ENCODE measurements around the gene NEDD4. TPM values are rescaled to one million over a fixed set of nuclear protein-coding genes. Genes with fewer than 3 reads are reported as not detected.

Gene NEDD4
- total RNA-seq, 1 experiment from 2014 or later, result 18.8 TPM

DNA sequence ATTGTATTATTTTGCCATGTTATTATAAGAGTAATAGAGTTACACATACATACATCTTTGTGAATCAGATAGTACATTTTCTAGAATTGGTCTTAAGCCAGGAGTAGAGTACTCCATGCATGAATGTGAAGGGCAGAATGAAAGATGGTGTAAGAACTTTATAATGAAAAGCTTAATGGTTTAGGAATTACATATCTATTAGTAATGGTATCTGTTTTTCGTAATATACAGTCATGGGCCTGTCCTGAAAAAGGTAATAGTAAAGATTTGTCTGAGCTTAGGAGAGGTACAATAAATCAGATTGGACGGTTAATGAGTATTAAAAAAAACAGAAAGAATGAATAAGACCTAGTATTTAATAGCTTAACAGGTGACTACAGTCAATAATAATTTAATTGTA lies 132.3 kb downstream of the NEDD4 start:
- in situ Hi-C loops (cut with HindIII; ENCODE audit: low pct_unique_long_range_greater_than_20kb, low sequenced_read_pairs), result no loop called here
- ATAC-seq, result no peak
- Histone ChIP-seq H3K4me1 (ENCODE audit: control insufficient read depth, insufficient read depth, low read length) (no peaks in the 10 kb centered on the region), H3K27me3 (ENCODE audit: control insufficient read depth, insufficient read depth, low read length) (no peaks in the 10 kb centered on the region), H3K4me3 (ENCODE audit: low read depth in 2 of 2, low read length in 2 of 2) (no peak overlapping the region), H3K27ac (ENCODE audit: low read length) (no peak overlapping the region), H3K9me3 (ENCODE audit: control insufficient read depth, insufficient read depth, low read depth, low read length) (no peaks in the 10 kb centered on the region), H3K36me3 (ENCODE audit: control insufficient read depth, insufficient read depth, low read length) (no peaks in the 10 kb centered on the region)
- no TSS peak for BruUV-seq (replicated peaks)
- intact Hi-C loops (cut with micrococcal nuclease; ENCODE audit: unreplicated experiment), result no loop called here
- POLR2A ChIA-PET, result no interaction called here
- no peak for DNase-seq (ENCODE audit: low read depth, low spot score)
- CTCF ChIA-PET, result no interaction called here
- TF ChIP-seq REST (IDR thresholded peaks at IDR 0.05; ENCODE audit: insufficient read depth in 1 of 2, low read depth in 2 of 2, low read length in 1 of 2) (no peak), SIN3A (IDR thresholded peaks at IDR 0.05; ENCODE audit: borderline replicate concordance, insufficient read depth, low read depth, low read length) (no peak), TCF7L2 (IDR thresholded peaks at IDR 0.05; ENCODE audit: low read depth, low read length) (no peak), POLR2AphosphoS5 (IDR thresholded peaks at IDR 0.05; ENCODE audit: low read depth, low read length) (no peak)
- TF ChIP-seq, protein P1, sequence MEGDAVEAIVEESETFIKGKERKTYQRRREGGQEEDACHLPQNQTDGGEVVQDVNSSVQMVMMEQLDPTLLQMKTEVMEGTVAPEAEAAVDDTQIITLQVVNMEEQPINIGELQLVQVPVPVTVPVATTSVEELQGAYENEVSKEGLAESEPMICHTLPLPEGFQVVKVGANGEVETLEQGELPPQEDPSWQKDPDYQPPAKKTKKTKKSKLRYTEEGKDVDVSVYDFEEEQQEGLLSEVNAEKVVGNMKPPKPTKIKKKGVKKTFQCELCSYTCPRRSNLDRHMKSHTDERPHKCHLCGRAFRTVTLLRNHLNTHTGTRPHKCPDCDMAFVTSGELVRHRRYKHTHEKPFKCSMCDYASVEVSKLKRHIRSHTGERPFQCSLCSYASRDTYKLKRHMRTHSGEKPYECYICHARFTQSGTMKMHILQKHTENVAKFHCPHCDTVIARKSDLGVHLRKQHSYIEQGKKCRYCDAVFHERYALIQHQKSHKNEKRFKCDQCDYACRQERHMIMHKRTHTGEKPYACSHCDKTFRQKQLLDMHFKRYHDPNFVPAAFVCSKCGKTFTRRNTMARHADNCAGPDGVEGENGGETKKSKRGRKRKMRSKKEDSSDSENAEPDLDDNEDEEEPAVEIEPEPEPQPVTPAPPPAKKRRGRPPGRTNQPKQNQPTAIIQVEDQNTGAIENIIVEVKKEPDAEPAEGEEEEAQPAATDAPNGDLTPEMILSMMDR (IDR thresholded peaks at IDR 0.05), result no peak

DNA sequence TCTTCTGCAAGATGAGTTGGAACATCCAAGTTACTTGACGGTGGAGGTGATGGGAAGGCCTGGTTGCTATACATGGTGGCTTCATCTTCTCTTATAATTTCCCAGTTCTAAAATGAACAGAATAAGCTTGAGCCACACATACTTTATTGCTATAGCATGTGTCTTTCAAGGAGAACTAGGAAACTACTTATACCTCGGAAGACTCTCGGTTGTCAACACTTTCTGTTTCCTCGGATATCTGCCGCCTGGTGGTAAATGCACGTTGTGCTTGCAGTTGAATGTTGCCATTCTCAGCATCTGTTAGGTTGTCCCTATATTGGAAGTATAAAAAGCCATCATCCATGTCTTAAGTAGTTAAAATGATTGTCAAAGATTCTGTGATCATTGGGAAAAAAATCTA lies 132.9 kb downstream of the NEDD4 start:
- Histone ChIP-seq H3K4me3 (ENCODE audit: low read depth in 2 of 2, low read length in 2 of 2) (no peak overlapping the region), H3K36me3 (ENCODE audit: control insufficient read depth, insufficient read depth, low read length) (no peaks in the 10 kb centered on the region), H3K4me1 (ENCODE audit: control insufficient read depth, insufficient read depth, low read length) (no peaks in the 10 kb centered on the region), H3K27ac (ENCODE audit: low read length) (no peak overlapping the region), H3K27me3 (ENCODE audit: control insufficient read depth, insufficient read depth, low read length) (no peaks in the 10 kb centered on the region), H3K9me3 (ENCODE audit: control insufficient read depth, insufficient read depth, low read depth, low read length) (no peaks in the 10 kb centered on the region)
- in situ Hi-C loops (cut with HindIII; ENCODE audit: low pct_unique_long_range_greater_than_20kb, low sequenced_read_pairs), result no loop called here
- intact Hi-C loops (cut with micrococcal nuclease; ENCODE audit: unreplicated experiment), result no loop called here
- CTCF ChIA-PET, result no interaction called here
- POLR2A ChIA-PET, result no interaction called here
- BruUV-seq (replicated peaks), result no TSS peak
- no peak for DNase-seq (ENCODE audit: low read depth, low spot score)
- TF ChIP-seq SIN3A (IDR thresholded peaks at IDR 0.05; ENCODE audit: borderline replicate concordance, insufficient read depth, low read depth, low read length), result no peak
- TF ChIP-seq TCF7L2 (IDR thresholded peaks at IDR 0.05; ENCODE audit: low read depth, low read length), result no peak
- TF ChIP-seq REST (IDR thresholded peaks at IDR 0.05; ENCODE audit: insufficient read depth in 1 of 2, low read depth in 2 of 2, low read length in 1 of 2), result no peak
- TF ChIP-seq POLR2AphosphoS5 (IDR thresholded peaks at IDR 0.05; ENCODE audit: low read depth, low read length), result no peak
- TF ChIP-seq, protein P1 (IDR thresholded peaks at IDR 0.05), result no peak
- no peak for ATAC-seq

Data from Panc1 (cell line).